Lower leg skin (tissue), 4 donors: ENCODE results near the gene ZDHHC14. TPM values are rescaled to one million over a fixed set of nuclear protein-coding genes. Genes with fewer than 3 reads are reported as not detected.
A peak's percentile ranks its signal among the peaks of the same experiment; 100 is the strongest.

Experiments
- DNase-seq, 2 donors: peaks; one replicate each; pipeline ENCODE4 v3.0.0-alpha.2; 2019; ENCODE audit warnings: low spot score in 2 of 2
- H3K4me3 ChIP-seq: fragments of 200-600 bp; sonication (generic); 2 replicates; pipeline ENCODE4 v1.5.1; 2017; ENCODE audit warnings: mild to moderate bottlenecking, low read depth; ENCODE audit not compliant: poor library complexity, severe bottlenecking
- CTCF ChIP-seq, 3 donors: fragments of 450-650 bp; IDR thresholded peaks; one replicate each; pipeline ENCODE4 v1.5.1; 2016; ENCODE audit warnings: antibody characterized with exemption in 3 of 3, mild to moderate bottlenecking in 3 of 3, moderate library complexity in 2 of 3
- POLR2A ChIP-seq, 2 donors: fragments of 450-650 bp; IDR thresholded peaks; one replicate each; pipeline ENCODE4 v1.6.1; 2016 to 2017; ENCODE audit warnings: antibody characterized with exemption in 2 of 2, mild to moderate bottlenecking in 1 of 2, moderate library complexity in 1 of 2
- WGBS, 2 donors: methylation state at CpG; one replicate each; pipeline ENCODE4 v1.1.5; 2018; 5-methylcytosine and 5-hydroxymethylcytosine counted together
- intact Hi-C: fragments of 100-400 bp; cut with DNase I; formaldehyde crosslinking; loops from one replicate; pipeline ENCODE4 v1.15.0; 2023; ENCODE audit warnings: low total_unique reads
- total RNA-seq, 4 donors: library from RNA; depleted of rRNA; stranded (reverse); fragments of >200 nt; gene quantifications; one replicate each; pipeline ENCODE4 v1.1.0, GENCODE V29; 2016

ZDHHC14 gene
- total RNA-seq, 4 donors from 2014 or later: 4.5 to 8.3 (median 6.1) TPM

DNA sequence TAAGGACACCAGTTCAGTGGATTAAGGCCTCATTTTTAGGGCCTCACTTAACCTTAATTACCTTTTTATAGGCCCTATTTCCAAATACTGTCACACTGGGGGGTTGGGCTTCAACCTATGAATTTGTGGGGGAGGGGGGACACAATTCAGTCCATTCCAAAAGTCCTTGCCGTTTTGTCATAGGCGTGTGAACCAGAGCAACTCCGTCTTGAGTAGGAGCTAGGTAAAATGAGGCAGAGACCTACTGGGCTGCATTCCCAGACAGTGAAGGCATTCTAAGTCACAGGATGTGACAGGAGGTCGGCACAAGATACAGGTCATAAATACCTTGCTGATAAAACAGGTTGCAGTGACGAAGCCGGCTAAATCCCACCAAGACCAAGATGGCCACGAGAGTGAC is 328.6 kb downstream of the ZDHHC14 start:
- no peak for DNase-seq
- 71 to 76% methylated on average over 7 of the region's 7 CpGs for WGBS, 2 donors
- no peak for TF ChIP-seq CTCF (IDR thresholded peaks at IDR 0.05)
- no peak for TF ChIP-seq POLR2A (IDR thresholded peaks at IDR 0.05)
- no peak overlapping the region for H3K4me3 ChIP-seq
- intact Hi-C loops: no loop called here

GRCh38 chr6:157710604-157711003 is 329.6 kb downstream of the ZDHHC14 start:
- no peak overlapping the region for H3K4me3 ChIP-seq
- no peak for DNase-seq
- 74 to 87% methylated on average over 7 of the region's 7 CpGs for WGBS, 2 donors
- TF ChIP-seq POLR2A (IDR thresholded peaks at IDR 0.05) (no peak), CTCF (IDR thresholded peaks at IDR 0.05) (no peak)
- intact Hi-C loops: no loop called here

GRCh38 chr6:157711060-157711459 is 330.1 kb downstream of the ZDHHC14 start:
- H3K4me3 ChIP-seq: no peak overlapping the region
- TF ChIP-seq CTCF (IDR thresholded peaks at IDR 0.05) (no peak), POLR2A (IDR thresholded peaks at IDR 0.05) (no peak)
- intact Hi-C loops: no loop called here
- WGBS, 2 donors: 93 to 95% methylated on average over 8 of the region's 8 CpGs
- no peak for DNase-seq

- peak in 1 of 2 donors; percentile 72 for DNase-seq
- intact Hi-C loops: no loop called here
- H3K4me3 ChIP-seq: no peak overlapping the region
- TF ChIP-seq POLR2A (IDR thresholded peaks at IDR 0.05) (no peak), CTCF (IDR thresholded peaks at IDR 0.05) (no peak)
- 90 to 93% methylated on average over 8 of the region's 8 CpGs for WGBS, 2 donors
Measured at GRCh38 chr6:157712585-157713295, 331.8 kb downstream of the ZDHHC14 start.

DNA sequence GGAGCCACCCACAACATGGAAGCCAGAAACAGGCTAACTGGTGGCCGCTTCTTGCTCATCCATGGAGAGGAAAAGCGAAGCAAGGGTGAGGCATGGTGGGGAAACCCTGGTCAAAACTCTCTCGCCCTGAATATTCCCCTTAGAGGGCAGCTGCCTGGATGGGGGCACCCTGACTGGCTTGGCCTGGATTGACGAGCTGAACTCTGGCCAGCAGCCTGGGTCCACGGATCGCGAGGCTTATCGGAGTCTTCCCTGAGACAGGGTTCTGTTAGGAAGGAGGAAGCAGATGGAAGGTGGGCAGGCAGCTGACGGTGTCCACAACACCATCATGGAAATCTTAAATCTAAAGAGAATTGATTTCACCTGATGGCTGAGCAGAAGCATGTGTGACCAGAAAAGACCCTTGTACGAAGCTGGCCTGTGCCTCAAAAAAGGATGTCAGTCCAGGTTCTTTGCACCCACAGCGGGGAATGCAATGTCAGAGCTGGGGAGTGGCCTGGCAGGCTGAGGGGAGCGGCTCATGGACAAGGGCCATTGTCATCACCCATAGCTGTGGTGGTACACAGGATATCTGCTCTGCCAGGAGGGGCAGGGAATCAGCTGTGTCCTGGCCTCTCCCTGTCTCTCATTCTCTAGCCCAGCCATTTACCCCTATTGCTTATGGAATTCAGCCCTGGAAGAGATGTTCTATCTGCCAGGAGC is 332.6 kb downstream of the ZDHHC14 start:
- DNase-seq: peak in 1 of 2 donors; percentile 82
- TF ChIP-seq POLR2A (IDR thresholded peaks at IDR 0.05) (no peak), CTCF (IDR thresholded peaks at IDR 0.05) (no peak)
- intact Hi-C loops: no loop called here
- no peak overlapping the region for H3K4me3 ChIP-seq
- WGBS, 2 donors: 93 to 97% methylated on average over 12 of the region's 12 CpGs
